HuH-7 (cell line): ENCODE measurements around the gene SMARCD1.
"Not testable (repeated sequence)": the region's sequence is repeated elsewhere in the genome, so short reads cannot be mapped to it uniquely, and the experiment has no call there.

Experiments used
- DNase-seq: peaks from one replicate; pipeline ENCODE4 v3.0.0; 2011; ENCODE audit warnings: low spot score

The SMARCD1 gene

GRCh38 chr12:50077099-50077498 lies 8.0 kb upstream of the SMARCD1 start:
- DNase-seq, result no peak

GRCh38 chr12:50078281-50078680 lies 6.9 kb upstream of the SMARCD1 start:
- no peak for DNase-seq

- no peak for DNase-seq
Observed at GRCh38 chr12:50079771-50080170, 5.4 kb upstream of the SMARCD1 start.

- DNase-seq, result no peak
Observed at GRCh38 chr12:50081096-50081808, 3.9 kb upstream of the SMARCD1 start.

- DNase-seq, result peak; percentile 70
Observed at GRCh38 chr12:50082644-50083043, 2.5 kb upstream of the SMARCD1 start.

GRCh38 chr12:50083301-50083700 lies 1.8 kb upstream of the SMARCD1 start:
- DNase-seq, result no peak

GRCh38 chr12:50084409-50084774 lies 750 bp upstream of the SMARCD1 start:
- not testable (repeated sequence) for DNase-seq

- no peak for DNase-seq
Observed at GRCh38 chr12:50085615-50086072, 502 bp downstream of the SMARCD1 start.

GRCh38 chr12:50086148-50086547 lies 1.0 kb downstream of the SMARCD1 start:
- DNase-seq, result no peak

GRCh38 chr12:50087151-50087550 lies 2.0 kb downstream of the SMARCD1 start:
- DNase-seq, result no peak

- no peak for DNase-seq
Observed at GRCh38 chr12:50087995-50088394, 2.9 kb downstream of the SMARCD1 start.

- DNase-seq, result peak; percentile 82
Observed at GRCh38 chr12:50088577-50089335, 3.6 kb downstream of the SMARCD1 start.

GRCh38 chr12:50089730-50090129 lies 4.6 kb downstream of the SMARCD1 start:
- DNase-seq, result no peak

GRCh38 chr12:50090391-50090790 lies 5.2 kb downstream of the SMARCD1 start:
- no peak for DNase-seq

- DNase-seq, result no peak
Observed at GRCh38 chr12:50097952-50098351, 12.8 kb downstream of the SMARCD1 start.

GRCh38 chr12:50099302-50100008 lies 14.3 kb downstream of the SMARCD1 start:
- no peak for DNase-seq

GRCh38 chr12:50100561-50100960 lies 15.4 kb downstream of the SMARCD1 start:
- no peak for DNase-seq

GRCh38 chr12:50101663-50102062 lies 16.5 kb downstream of the SMARCD1 start:
- DNase-seq, result peak; percentile 52

- no peak for DNase-seq
Observed at GRCh38 chr12:50102131-50102531, 17.0 kb downstream of the SMARCD1 start.

- DNase-seq, result no peak
Observed at GRCh38 chr12:50102646-50103309, 17.6 kb downstream of the SMARCD1 start.

GRCh38 chr12:50103351-50103750 lies 18.2 kb downstream of the SMARCD1 start:
- no peak for DNase-seq

- no peak for DNase-seq
Observed at GRCh38 chr12:50103767-50104321, 18.7 kb downstream of the SMARCD1 start, which contains the start of gene GPD1. TSS of gene GPD1 (plus strand) at chr12:50104008. CDS start at chr12:50104051, 43 bp downstream.
